Gastroesophageal sphincter (tissue), 2 donors: Measurements from ENCODE around the gene CPA1.

Experiments used
- EP300 ChIP-seq: sonication (generic); formaldehyde crosslinking; IDR thresholded peaks from one replicate; pipeline ENCODE4 v1.6.1; 2017; ENCODE audit warnings: antibody characterized with exemption, mild to moderate bottlenecking
- POLR2A ChIP-seq, 2 donors: fragments of 450-650 bp; IDR thresholded peaks; one replicate each; pipeline ENCODE4 v1.6.1; 2017; ENCODE audit warnings: antibody characterized with exemption in 2 of 2, mild to moderate bottlenecking in 2 of 2, moderate library complexity in 1 of 2

DNA sequence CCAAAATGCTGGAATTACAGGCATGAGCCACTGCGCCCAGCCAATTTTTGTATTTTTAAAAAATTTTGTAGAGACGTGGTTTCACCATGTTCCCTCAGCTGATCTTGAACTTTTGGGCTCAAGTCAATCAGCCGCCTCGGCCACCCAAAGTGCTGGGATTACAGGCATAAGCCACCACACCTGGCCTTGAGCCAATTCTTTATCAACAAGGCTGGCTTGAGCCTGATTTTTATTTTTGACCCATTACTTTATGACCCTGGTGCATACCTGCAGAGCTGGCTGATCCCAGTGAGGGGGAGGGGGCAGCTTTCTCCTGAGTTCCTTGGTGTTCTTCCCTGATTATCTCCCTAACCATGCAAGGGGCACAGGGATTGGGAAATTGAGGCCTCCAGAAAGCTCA lies 15.8 kb upstream of the CPA1 start:
- no peak for TF ChIP-seq EP300
- TF ChIP-seq POLR2A (IDR thresholded peaks at IDR 0.05): no peak
